Nephron (organoid): ENCODE results near the gene SLC16A5.

Source experiments
- H3K27ac Mint-ChIP-seq, 3 experiments: 2 replicates each; pipeline ENCODE4 v1.8.0; 2020; ENCODE audit warnings: mixed read lengths in 3 of 3, mild to moderate bottlenecking in 2 of 3, moderate library complexity in 1 of 3
- H3K27me3 Mint-ChIP-seq: 2 replicates; pipeline ENCODE4 v1.8.0; 2021; ENCODE audit warnings: low read depth, mild to moderate bottlenecking, moderate library complexity, mixed read lengths
- H3K36me3 Mint-ChIP-seq: 2 replicates; pipeline ENCODE4 v1.8.0; 2020; ENCODE audit warnings: low read depth, mixed read lengths
- H3K4me1 Mint-ChIP-seq: 2 replicates; pipeline ENCODE4 v1.8.0; 2020; ENCODE audit warnings: mixed read lengths
- H3K4me3 Mint-ChIP-seq, 3 experiments: 2 replicates each; pipeline ENCODE4 v1.8.0; 2020; ENCODE audit warnings: mild to moderate bottlenecking in 3 of 3, mixed read lengths in 3 of 3, moderate library complexity in 2 of 3
- H3K9me3 Mint-ChIP-seq: 2 replicates; pipeline ENCODE4 v1.8.0; 2020; ENCODE audit warnings: mixed read lengths
- TF ChIP-seq, protein P1 (sequence below), 3 experiments: fragments of 200-600 bp; sonication (generic); IDR thresholded peaks; one replicate each; pipeline ENCODE4 v1.5.0; 2021; ENCODE audit warnings: antibody characterized with exemption in 3 of 3; ENCODE audit not compliant: unreplicated experiment in 3 of 3

Gene SLC16A5

GRCh38 chr17:75087182-75087557 lies 584 bp upstream of the SLC16A5 start:
- Mint-ChIP-seq H3K4me3 (peak overlapping the region; percentile 73 to 84 (median 78)), H3K36me3 (no peaks in the 10 kb centered on the region), H3K27ac (peak overlapping the region; percentile 67 to 86 (median 86)), H3K27me3 (no peaks in the 10 kb centered on the region), H3K9me3 (no peaks in the 10 kb centered on the region), H3K4me1 (peaks cover 59% of the 10 kb centered on the region)
- TF ChIP-seq, protein P1, sequence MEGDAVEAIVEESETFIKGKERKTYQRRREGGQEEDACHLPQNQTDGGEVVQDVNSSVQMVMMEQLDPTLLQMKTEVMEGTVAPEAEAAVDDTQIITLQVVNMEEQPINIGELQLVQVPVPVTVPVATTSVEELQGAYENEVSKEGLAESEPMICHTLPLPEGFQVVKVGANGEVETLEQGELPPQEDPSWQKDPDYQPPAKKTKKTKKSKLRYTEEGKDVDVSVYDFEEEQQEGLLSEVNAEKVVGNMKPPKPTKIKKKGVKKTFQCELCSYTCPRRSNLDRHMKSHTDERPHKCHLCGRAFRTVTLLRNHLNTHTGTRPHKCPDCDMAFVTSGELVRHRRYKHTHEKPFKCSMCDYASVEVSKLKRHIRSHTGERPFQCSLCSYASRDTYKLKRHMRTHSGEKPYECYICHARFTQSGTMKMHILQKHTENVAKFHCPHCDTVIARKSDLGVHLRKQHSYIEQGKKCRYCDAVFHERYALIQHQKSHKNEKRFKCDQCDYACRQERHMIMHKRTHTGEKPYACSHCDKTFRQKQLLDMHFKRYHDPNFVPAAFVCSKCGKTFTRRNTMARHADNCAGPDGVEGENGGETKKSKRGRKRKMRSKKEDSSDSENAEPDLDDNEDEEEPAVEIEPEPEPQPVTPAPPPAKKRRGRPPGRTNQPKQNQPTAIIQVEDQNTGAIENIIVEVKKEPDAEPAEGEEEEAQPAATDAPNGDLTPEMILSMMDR (IDR thresholded peaks at IDR 0.05; ENCODE audit: unreplicated experiment in 3 of 3): no peak

GRCh38 chr17:75088465-75089417 lies 987 bp downstream of the SLC16A5 start:
- no peaks in the 10 kb centered on the region for H3K36me3 Mint-ChIP-seq
- H3K9me3 Mint-ChIP-seq: no peaks in the 10 kb centered on the region
- H3K27ac Mint-ChIP-seq: peak overlapping the region; percentile 82 to 87 (median 86)
- TF ChIP-seq, protein P1 (IDR thresholded peaks at IDR 0.05; ENCODE audit: unreplicated experiment in 3 of 3): no peak
- H3K27me3 Mint-ChIP-seq: no peaks in the 10 kb centered on the region
- peaks cover 59% of the 10 kb centered on the region for H3K4me1 Mint-ChIP-seq
- peak overlapping the region; percentile 78 to 83 (median 82) for H3K4me3 Mint-ChIP-seq

GRCh38 chr17:75090871-75091854 lies 3.4 kb downstream of the SLC16A5 start:
- no peaks in the 10 kb centered on the region for H3K27me3 Mint-ChIP-seq

GRCh38 chr17:75091855-75092327 lies 4.1 kb downstream of the SLC16A5 start:
- no peaks in the 10 kb centered on the region for H3K9me3 Mint-ChIP-seq
- H3K4me3 Mint-ChIP-seq: peak overlapping the region; percentile 52 to 76 (median 73)
- peak overlapping the region; percentile 69 to 87 (median 77) for H3K27ac Mint-ChIP-seq
- H3K4me1 Mint-ChIP-seq: peaks cover 41% of the 10 kb centered on the region
- H3K27me3 Mint-ChIP-seq: no peaks in the 10 kb centered on the region
- no peaks in the 10 kb centered on the region for H3K36me3 Mint-ChIP-seq
- TF ChIP-seq, protein P1 (IDR thresholded peaks at IDR 0.05; ENCODE audit: unreplicated experiment in 3 of 3): no peak

More at GRCh38 chr17:75090871-75091854, 3.4 kb downstream of the SLC16A5 start:
- no peaks in the 10 kb centered on the region for H3K36me3 Mint-ChIP-seq
- H3K4me1 Mint-ChIP-seq: peaks cover 47% of the 10 kb centered on the region
- peak overlapping the region; percentile 52 to 76 (median 73) for H3K4me3 Mint-ChIP-seq
- peak overlapping the region; percentile 69 to 87 (median 77) for H3K27ac Mint-ChIP-seq
- TF ChIP-seq, protein P1 (IDR thresholded peaks at IDR 0.05; ENCODE audit: unreplicated experiment in 3 of 3): no peak
- no peaks in the 10 kb centered on the region for H3K9me3 Mint-ChIP-seq

DNA sequence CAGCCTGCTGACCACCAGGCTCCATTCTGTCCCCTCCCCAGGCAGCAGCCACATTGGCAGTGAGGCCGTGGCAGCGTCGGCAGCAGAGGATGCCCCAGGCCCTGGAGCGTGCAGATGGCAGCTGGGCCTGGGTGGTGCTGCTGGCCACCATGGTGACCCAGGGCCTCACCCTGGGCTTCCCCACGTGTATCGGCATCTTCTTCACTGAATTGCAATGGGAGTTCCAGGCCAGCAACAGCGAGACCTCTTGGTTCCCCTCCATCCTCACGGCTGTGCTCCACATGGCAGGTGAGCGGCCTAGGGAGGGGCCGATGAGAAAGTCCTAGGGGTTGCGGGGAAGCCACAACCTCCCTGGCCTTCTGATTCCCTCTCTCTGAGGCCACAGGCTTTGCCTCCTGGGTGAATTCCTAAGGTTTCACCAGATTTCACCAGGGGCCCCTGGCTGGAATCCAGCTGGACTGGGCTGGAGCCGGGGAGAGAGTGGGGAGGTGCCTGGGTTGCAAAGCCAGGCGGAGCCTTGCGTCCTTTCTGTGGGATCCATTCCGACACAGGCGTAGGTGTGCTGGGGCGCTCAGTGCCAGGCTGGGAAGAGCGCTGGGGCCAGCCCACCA lies 5.9 kb downstream of the SLC16A5 start:
- Mint-ChIP-seq H3K4me3 (no peak overlapping the region), H3K27ac (peak overlapping the region in 1 of 3 experiments; percentile 77), H3K27me3 (no peaks in the 10 kb centered on the region), H3K9me3 (no peaks in the 10 kb centered on the region), H3K4me1 (peaks cover 40% of the 10 kb centered on the region), H3K36me3 (peaks cover 3% of the 10 kb centered on the region)
- TF ChIP-seq, protein P1 (IDR thresholded peaks at IDR 0.05; ENCODE audit: unreplicated experiment in 3 of 3): no peak
